ENCODE results near the gene THRSP.
"Not testable (repeated sequence)": the region's sequence is repeated elsewhere in the genome, so short reads cannot be mapped to it uniquely, and the experiment has no call there.

THRSP gene

GRCh38 chr11:78082146-78082545 lies 18.5 kb downstream of the THRSP start:
- Histone ChIP-seq H3K27me3 (ENCODE audit: insufficient read depth, poor library complexity, severe bottlenecking) (no peaks in the 10 kb centered on the region), H3K4me3 (ENCODE audit: severe bottlenecking) (no peak overlapping the region), H3K9me3 (ENCODE audit: severe bottlenecking) (no peaks in the 10 kb centered on the region), H3K36me3 (ENCODE audit: low read depth) (no peaks in the 10 kb centered on the region), H3K27ac (ENCODE audit: poor library complexity, severe bottlenecking) (no peak overlapping the region), H3K4me1 (ENCODE audit: insufficient read depth, poor library complexity, severe bottlenecking) (no peaks in the 10 kb centered on the region)
- TF ChIP-seq CTCF (IDR thresholded peaks at IDR 0.05; ENCODE audit: poor library complexity, severe bottlenecking): no peak
- ATAC-seq (ENCODE audit: low read depth) (no peak), DNase-seq (ENCODE audit: low spot score) (no peak)

- no peaks in the 10 kb centered on the region for H3K27me3 ChIP-seq (ENCODE audit: insufficient read depth, poor library complexity, severe bottlenecking)
- H3K4me3 ChIP-seq (ENCODE audit: severe bottlenecking): no peak overlapping the region
- H3K4me1 ChIP-seq (ENCODE audit: insufficient read depth, poor library complexity, severe bottlenecking): no peaks in the 10 kb centered on the region
- no peaks in the 10 kb centered on the region for H3K9me3 ChIP-seq (ENCODE audit: severe bottlenecking)
- H3K27ac ChIP-seq (ENCODE audit: poor library complexity, severe bottlenecking): no peak overlapping the region
- no peak for DNase-seq (ENCODE audit: low spot score)
- no peak for ATAC-seq (ENCODE audit: low read depth)
- no peaks in the 10 kb centered on the region for H3K36me3 ChIP-seq (ENCODE audit: low read depth)
- no peak for TF ChIP-seq CTCF (IDR thresholded peaks at IDR 0.05; ENCODE audit: poor library complexity, severe bottlenecking)
Observed at GRCh38 chr11:78083021-78083420, 19.4 kb downstream of the THRSP start.

GRCh38 chr11:78084506-78084905 lies 20.8 kb downstream of the THRSP start:
- H3K36me3 ChIP-seq (ENCODE audit: low read depth); DNase-seq (ENCODE audit: low spot score); H3K4me3 ChIP-seq (ENCODE audit: severe bottlenecking); H3K27me3 ChIP-seq (ENCODE audit: insufficient read depth, poor library complexity, severe bottlenecking); H3K27ac ChIP-seq (ENCODE audit: poor library complexity, severe bottlenecking); H3K4me1 ChIP-seq (ENCODE audit: insufficient read depth, poor library complexity, severe bottlenecking); H3K9me3 ChIP-seq (ENCODE audit: severe bottlenecking); ATAC-seq (ENCODE audit: low read depth): not testable (repeated sequence)

GRCh38 chr11:78085972-78086371 lies 22.3 kb downstream of the THRSP start:
- H3K27ac ChIP-seq (ENCODE audit: poor library complexity, severe bottlenecking): no peak overlapping the region
- TF ChIP-seq CTCF (IDR thresholded peaks at IDR 0.05; ENCODE audit: poor library complexity, severe bottlenecking): no peak

GRCh38 chr11:78086521-78087074 lies 22.9 kb downstream of the THRSP start:
- H3K27me3 ChIP-seq (ENCODE audit: insufficient read depth, poor library complexity, severe bottlenecking); H3K27ac ChIP-seq (ENCODE audit: poor library complexity, severe bottlenecking); H3K4me3 ChIP-seq (ENCODE audit: severe bottlenecking); H3K9me3 ChIP-seq (ENCODE audit: severe bottlenecking); ATAC-seq (ENCODE audit: low read depth); H3K4me1 ChIP-seq (ENCODE audit: insufficient read depth, poor library complexity, severe bottlenecking); H3K36me3 ChIP-seq (ENCODE audit: low read depth); DNase-seq (ENCODE audit: low spot score): not testable (repeated sequence)

More at GRCh38 chr11:78085972-78086371, 22.3 kb downstream of the THRSP start:
- Histone ChIP-seq H3K36me3 (ENCODE audit: low read depth) (no peaks in the 10 kb centered on the region), H3K4me1 (ENCODE audit: insufficient read depth, poor library complexity, severe bottlenecking) (no peaks in the 10 kb centered on the region), H3K27me3 (ENCODE audit: insufficient read depth, poor library complexity, severe bottlenecking) (no peaks in the 10 kb centered on the region), H3K4me3 (ENCODE audit: severe bottlenecking) (no peak overlapping the region), H3K9me3 (ENCODE audit: severe bottlenecking) (no peaks in the 10 kb centered on the region)
- ATAC-seq (ENCODE audit: low read depth) (no peak), DNase-seq (ENCODE audit: low spot score) (no peak)

- Histone ChIP-seq H3K27me3 (ENCODE audit: insufficient read depth, poor library complexity, severe bottlenecking) (no peaks in the 10 kb centered on the region), H3K9me3 (ENCODE audit: severe bottlenecking) (no peaks in the 10 kb centered on the region), H3K36me3 (ENCODE audit: low read depth) (peaks cover 4% of the 10 kb centered on the region; the same call in 1 of the 2 replicates), H3K4me1 (ENCODE audit: insufficient read depth, poor library complexity, severe bottlenecking) (no peaks in the 10 kb centered on the region), H3K27ac (ENCODE audit: poor library complexity, severe bottlenecking) (no peak overlapping the region), H3K4me3 (ENCODE audit: severe bottlenecking) (no peak overlapping the region)
- no peak for ATAC-seq (ENCODE audit: low read depth)
- TF ChIP-seq CTCF (IDR thresholded peaks at IDR 0.05; ENCODE audit: poor library complexity, severe bottlenecking): no peak
- DNase-seq (ENCODE audit: low spot score): no peak
Observed at GRCh38 chr11:78094250-78094649, 30.6 kb downstream of the THRSP start.
